GM12873 (cell line): ENCODE results near the gene AKAP13.

Experiments used
- TF ChIP-seq, protein P1 (sequence below): IDR thresholded peaks from 2 replicates; pipeline ENCODE4 v1.5.1; 2012; ENCODE audit warnings: low read depth, mild to moderate bottlenecking, moderate library complexity, low read length, control low read depth; ENCODE audit not compliant: insufficient read depth; ENCODE audit errors: missing control alignments

AKAP13 gene

GRCh38 chr15:85766001-85766831 lies 385.8 kb downstream of the AKAP13 start:
- TF ChIP-seq, protein P1, sequence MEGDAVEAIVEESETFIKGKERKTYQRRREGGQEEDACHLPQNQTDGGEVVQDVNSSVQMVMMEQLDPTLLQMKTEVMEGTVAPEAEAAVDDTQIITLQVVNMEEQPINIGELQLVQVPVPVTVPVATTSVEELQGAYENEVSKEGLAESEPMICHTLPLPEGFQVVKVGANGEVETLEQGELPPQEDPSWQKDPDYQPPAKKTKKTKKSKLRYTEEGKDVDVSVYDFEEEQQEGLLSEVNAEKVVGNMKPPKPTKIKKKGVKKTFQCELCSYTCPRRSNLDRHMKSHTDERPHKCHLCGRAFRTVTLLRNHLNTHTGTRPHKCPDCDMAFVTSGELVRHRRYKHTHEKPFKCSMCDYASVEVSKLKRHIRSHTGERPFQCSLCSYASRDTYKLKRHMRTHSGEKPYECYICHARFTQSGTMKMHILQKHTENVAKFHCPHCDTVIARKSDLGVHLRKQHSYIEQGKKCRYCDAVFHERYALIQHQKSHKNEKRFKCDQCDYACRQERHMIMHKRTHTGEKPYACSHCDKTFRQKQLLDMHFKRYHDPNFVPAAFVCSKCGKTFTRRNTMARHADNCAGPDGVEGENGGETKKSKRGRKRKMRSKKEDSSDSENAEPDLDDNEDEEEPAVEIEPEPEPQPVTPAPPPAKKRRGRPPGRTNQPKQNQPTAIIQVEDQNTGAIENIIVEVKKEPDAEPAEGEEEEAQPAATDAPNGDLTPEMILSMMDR: no peak

DNA sequence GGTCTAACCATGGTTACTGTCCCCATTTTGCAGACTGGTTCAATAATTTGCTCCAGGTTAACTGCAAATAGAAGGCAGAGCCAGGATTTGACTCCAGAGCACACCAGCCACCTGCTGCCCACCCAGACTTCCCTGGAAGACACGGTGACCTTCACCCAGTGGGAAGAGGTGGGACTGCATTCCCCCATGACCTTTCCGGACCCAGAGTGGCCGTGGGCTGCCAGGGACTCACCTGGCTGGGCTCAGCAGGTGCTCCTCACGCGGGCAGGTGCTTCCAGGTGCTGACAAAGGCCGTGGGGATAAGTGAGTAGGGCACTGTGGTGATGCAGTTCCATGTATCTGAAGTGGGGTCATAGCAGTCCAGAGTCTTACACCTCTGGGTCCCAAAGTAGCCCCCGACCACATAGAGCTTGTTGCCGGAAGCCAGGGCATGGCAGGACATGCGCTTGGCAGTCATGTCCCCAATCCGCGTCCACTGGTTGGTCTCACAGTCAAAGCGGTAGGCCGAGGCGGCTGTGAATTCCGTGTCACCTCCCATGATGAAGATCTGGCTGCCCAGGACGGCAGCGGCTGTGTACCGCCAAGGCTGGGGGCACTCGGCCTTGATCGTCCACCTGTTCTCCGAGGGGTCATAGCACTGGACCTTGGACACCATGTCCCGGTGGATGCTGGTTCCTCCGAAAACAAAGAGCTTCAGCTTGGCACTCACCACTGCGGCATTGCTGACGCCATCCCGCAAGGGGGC lies 387.6 kb downstream of the AKAP13 start:
- TF ChIP-seq, protein P1: peak; percentile 1

DNA sequence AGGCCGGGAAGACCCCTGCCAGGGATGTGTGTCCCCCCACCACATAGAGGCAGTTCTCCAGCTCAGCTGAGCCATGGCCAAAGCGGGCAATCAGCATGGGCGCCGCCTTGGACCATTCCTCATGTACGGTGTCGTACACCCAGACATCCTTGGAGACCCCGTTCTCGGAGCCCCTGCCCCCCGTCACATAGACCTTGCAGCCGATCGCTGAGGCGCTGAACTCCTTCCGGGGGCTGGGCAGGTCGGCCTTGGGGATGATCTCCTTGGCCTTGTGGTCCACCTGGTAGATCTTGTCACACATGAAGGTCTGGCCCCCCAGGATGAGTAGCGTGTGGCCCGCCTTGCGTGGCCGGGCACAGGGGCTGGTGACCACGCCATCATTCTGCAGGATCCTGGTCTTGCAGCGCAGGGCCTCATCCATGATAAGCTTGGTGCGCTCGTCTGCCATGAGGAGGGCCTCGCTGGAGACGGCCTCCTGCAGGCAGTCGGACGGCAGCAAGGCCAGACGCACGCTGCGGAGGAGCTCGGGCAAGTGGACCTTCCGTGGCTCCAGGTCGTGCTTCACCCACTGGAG lies 388.3 kb downstream of the AKAP13 start:
- TF ChIP-seq, protein P1: no peak

- TF ChIP-seq, protein P1: no peak
Measured at GRCh38 chr15:85769182-85769900, 388.9 kb downstream of the AKAP13 start.

- TF ChIP-seq, protein P1: no peak
Measured at GRCh38 chr15:85770096-85771041, 390.0 kb downstream of the AKAP13 start.

DNA sequence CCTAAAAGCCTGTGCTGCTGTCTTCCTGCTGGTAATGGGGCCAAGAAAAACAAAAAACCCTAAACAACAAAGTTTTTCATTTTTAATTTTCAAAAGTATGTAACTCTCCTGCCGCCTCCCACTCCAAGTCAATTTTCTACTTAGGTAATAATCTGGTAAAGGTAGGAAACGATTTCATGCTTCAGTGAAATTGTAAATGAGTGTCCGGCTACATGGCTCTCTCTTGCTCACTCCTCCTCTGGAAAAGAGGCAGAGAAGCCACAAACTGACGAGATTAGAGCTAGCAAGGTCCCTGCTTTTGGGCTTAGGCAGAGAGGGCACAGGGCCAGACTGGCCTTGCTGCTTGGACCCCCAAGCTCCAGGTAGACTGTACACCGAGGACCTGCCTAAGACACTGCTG lies 390.9 kb downstream of the AKAP13 start:
- TF ChIP-seq, protein P1: no peak
